ENCODE results near the gene WLS. TPM values are rescaled to one million over a fixed set of nuclear protein-coding genes. Genes with fewer than 3 reads are reported as not detected.
"Not testable (repeated sequence)": the region's sequence is repeated elsewhere in the genome, so short reads cannot be mapped to it uniquely, and the experiment has no call there.

Gene WLS
- total and polyA plus RNA-seq, 3 experiments from 2014 or later, result not detected

DNA sequence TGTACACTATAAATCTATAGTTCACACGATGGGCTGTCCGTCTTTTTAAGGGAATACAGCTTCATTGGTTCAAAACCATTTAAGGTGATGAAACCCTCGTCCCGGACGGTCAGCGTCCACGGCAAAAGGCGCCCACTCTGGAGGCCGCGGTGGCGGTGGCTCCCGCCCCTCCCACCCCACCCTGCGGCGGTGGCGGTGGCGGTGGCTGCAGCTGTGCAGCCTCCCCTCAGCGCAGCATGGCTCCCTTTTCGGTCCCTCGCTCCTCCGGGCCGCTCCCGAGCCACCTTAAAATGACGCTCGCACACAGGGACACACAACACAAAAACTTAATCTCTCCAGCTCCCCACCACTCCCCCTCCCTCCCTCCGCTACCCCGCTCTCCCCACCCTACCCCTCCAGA lies 69.1 kb downstream of the WLS start:
- Histone ChIP-seq H3K4me1 (ENCODE audit: insufficient read depth, low read length) (no peaks in the 10 kb centered on the region), H3K9me3 (ENCODE audit: low read length) (no peaks in the 10 kb centered on the region), H3K4me3 (ENCODE audit: low read length) (no peak overlapping the region), H3K36me3 (ENCODE audit: insufficient read depth, low read length) (no peaks in the 10 kb centered on the region), H3K27ac (ENCODE audit: low read depth, low read length) (no peak overlapping the region), H3K27me3 (ENCODE audit: insufficient read depth, low read length, poor library complexity, severe bottlenecking) (no peaks in the 10 kb centered on the region)
- DNase-seq, result no peak
- Mint-ChIP-seq H3K27me3 (no peaks in the 10 kb centered on the region), H3K4me3 (no peak overlapping the region), H3K4me1 (no peaks in the 10 kb centered on the region), H3K9me3 (no peaks in the 10 kb centered on the region), H3K36me3 (no peaks in the 10 kb centered on the region), H3K27ac (no peak overlapping the region)
- POLR2A ChIA-PET, result no interaction called here
- CTCF ChIA-PET, result no interaction called here

DNA sequence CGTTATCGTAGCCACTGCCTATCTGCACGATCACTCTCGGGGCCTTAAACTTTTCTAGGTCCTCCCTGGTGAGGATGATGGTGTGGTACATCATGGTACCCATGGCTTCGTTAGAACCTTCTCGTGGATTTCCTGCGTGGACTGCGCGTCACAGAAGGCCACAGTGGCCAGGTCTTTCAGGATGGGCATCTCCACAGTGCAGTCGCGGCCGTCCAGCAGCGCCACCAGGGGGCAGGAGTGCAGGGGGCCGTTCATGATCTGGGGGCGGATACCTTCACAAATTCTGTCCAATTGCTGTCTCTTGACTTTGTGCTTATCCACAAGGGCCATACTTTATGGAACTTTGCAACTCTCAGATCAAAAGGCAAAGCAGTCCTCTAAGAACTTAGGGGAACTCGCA lies 69.6 kb downstream of the WLS start:
- POLR2A ChIA-PET, result no interaction called here
- H3K36me3 Mint-ChIP-seq, result no peaks in the 10 kb centered on the region

DNA sequence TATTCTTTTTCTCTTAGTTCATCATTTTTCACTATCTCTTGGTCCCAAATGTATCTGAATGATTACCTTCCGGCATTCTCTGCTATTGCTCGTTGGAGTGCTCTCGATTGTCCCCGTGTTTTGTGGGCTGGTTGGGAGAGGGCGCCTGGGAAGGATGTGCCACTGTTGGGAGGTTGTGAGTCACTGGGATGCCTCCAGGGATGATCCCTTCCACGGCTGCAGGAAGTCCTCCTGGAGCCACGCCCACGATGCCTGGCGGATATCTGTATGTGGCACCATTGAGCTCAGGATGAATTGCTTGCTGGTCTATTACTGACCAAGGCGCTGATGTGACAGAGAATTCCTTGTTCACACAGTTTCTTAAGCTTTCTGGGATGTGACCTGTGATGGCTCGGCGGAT lies 70.7 kb downstream of the WLS start:
- H3K36me3 ChIP-seq (ENCODE audit: insufficient read depth, low read length); H3K9me3 Mint-ChIP-seq; H3K27me3 ChIP-seq (ENCODE audit: insufficient read depth, low read length, poor library complexity, severe bottlenecking); H3K27ac Mint-ChIP-seq; H3K4me3 Mint-ChIP-seq; H3K27ac ChIP-seq (ENCODE audit: low read depth, low read length); H3K9me3 ChIP-seq (ENCODE audit: low read length); DNase-seq; H3K4me3 ChIP-seq (ENCODE audit: low read length); CTCF ChIA-PET; POLR2A ChIA-PET; H3K36me3 Mint-ChIP-seq; H3K4me1 Mint-ChIP-seq; H3K4me1 ChIP-seq (ENCODE audit: insufficient read depth, low read length); H3K27me3 Mint-ChIP-seq: not testable (repeated sequence)

More for the DNA sequence above, 69.6 kb downstream of the WLS start:
- Histone ChIP-seq H3K36me3 (ENCODE audit: insufficient read depth, low read length) (no peaks in the 10 kb centered on the region), H3K27me3 (ENCODE audit: insufficient read depth, low read length, poor library complexity, severe bottlenecking) (no peaks in the 10 kb centered on the region), H3K27ac (ENCODE audit: low read depth, low read length) (no peak overlapping the region), H3K4me3 (ENCODE audit: low read length) (no peak overlapping the region), H3K4me1 (ENCODE audit: insufficient read depth, low read length) (no peaks in the 10 kb centered on the region), H3K9me3 (ENCODE audit: low read length) (no peaks in the 10 kb centered on the region)
- Mint-ChIP-seq H3K4me1 (no peaks in the 10 kb centered on the region), H3K27me3 (no peaks in the 10 kb centered on the region), H3K9me3 (no peaks in the 10 kb centered on the region), H3K4me3 (no peak overlapping the region), H3K27ac (no peak overlapping the region)
- CTCF ChIA-PET, result no interaction called here
- no peak for DNase-seq

- H3K27ac Mint-ChIP-seq, result not testable (repeated sequence)
Observed at GRCh38 chr1:68160935-68161334, 71.4 kb downstream of the WLS start.

DNA sequence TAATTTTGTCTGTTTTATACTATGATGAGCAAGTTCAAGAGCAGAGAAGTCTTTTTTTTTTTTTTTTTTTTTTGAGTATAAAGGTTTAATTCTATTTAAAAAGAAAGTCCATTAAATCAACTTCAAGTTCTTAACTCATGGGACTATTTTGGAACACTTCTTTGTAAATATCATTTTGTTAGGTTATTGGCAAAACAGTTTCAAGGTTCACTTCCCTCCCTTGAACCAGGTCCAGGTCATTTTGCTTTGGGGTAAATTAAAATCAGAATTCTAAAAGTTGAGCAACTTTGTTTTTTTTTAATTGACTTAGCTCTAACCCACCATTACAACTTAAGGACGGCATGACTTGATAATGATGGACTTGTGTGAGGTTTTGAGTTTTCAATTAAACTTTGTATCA lies 72.3 kb downstream of the WLS start:
- no peak overlapping the region for H3K27ac Mint-ChIP-seq
- H3K4me1 ChIP-seq (ENCODE audit: insufficient read depth, low read length), result no peaks in the 10 kb centered on the region
- H3K27ac ChIP-seq (ENCODE audit: low read depth, low read length), result no peak overlapping the region
- H3K4me3 ChIP-seq (ENCODE audit: low read length), result no peak overlapping the region
- no peaks in the 10 kb centered on the region for H3K4me1 Mint-ChIP-seq
- H3K9me3 Mint-ChIP-seq, result peaks cover 0 to 3% (median 0%) of the 10 kb centered on the region in 5 donors
- no peak overlapping the region for H3K4me3 Mint-ChIP-seq
- ChIA-PET POLR2A (no interaction called here), CTCF (no interaction called here)
- no peaks in the 10 kb centered on the region for H3K36me3 Mint-ChIP-seq
- H3K9me3 ChIP-seq (ENCODE audit: low read length), result no peaks in the 10 kb centered on the region
- H3K27me3 ChIP-seq (ENCODE audit: insufficient read depth, low read length, poor library complexity, severe bottlenecking), result no peaks in the 10 kb centered on the region
- no peaks in the 10 kb centered on the region for H3K36me3 ChIP-seq (ENCODE audit: insufficient read depth, low read length)
- no peaks in the 10 kb centered on the region for H3K27me3 Mint-ChIP-seq
- no peak for DNase-seq

More at GRCh38 chr1:68160935-68161334, 71.4 kb downstream of the WLS start:
- H3K4me3 ChIP-seq (ENCODE audit: low read length); H3K4me3 Mint-ChIP-seq; H3K27ac ChIP-seq (ENCODE audit: low read depth, low read length); POLR2A ChIA-PET; H3K27me3 Mint-ChIP-seq; H3K27me3 ChIP-seq (ENCODE audit: insufficient read depth, low read length, poor library complexity, severe bottlenecking); H3K9me3 ChIP-seq (ENCODE audit: low read length); H3K36me3 Mint-ChIP-seq; H3K9me3 Mint-ChIP-seq; CTCF ChIA-PET; DNase-seq; H3K4me1 ChIP-seq (ENCODE audit: insufficient read depth, low read length); H3K4me1 Mint-ChIP-seq; H3K36me3 ChIP-seq (ENCODE audit: insufficient read depth, low read length): not testable (repeated sequence)

GRCh38 chr1:68158837-68159236 lies 73.5 kb downstream of the WLS start:
- POLR2A ChIA-PET, result no interaction called here
- CTCF ChIA-PET, result no interaction called here

GRCh38 chr1:68157416-68157815 lies 74.9 kb downstream of the WLS start:
- Mint-ChIP-seq H3K4me1 (no peaks in the 10 kb centered on the region), H3K27me3 (no peaks in the 10 kb centered on the region), H3K9me3 (peaks cover 0 to 3% (median 0%) of the 10 kb centered on the region in 5 donors), H3K36me3 (no peaks in the 10 kb centered on the region), H3K27ac (no peak overlapping the region), H3K4me3 (no peak overlapping the region)
- Histone ChIP-seq H3K9me3 (ENCODE audit: low read length) (no peaks in the 10 kb centered on the region), H3K27ac (ENCODE audit: low read depth, low read length) (no peak overlapping the region), H3K4me1 (ENCODE audit: insufficient read depth, low read length) (no peaks in the 10 kb centered on the region), H3K36me3 (ENCODE audit: insufficient read depth, low read length) (no peaks in the 10 kb centered on the region), H3K27me3 (ENCODE audit: insufficient read depth, low read length, poor library complexity, severe bottlenecking) (no peaks in the 10 kb centered on the region), H3K4me3 (ENCODE audit: low read length) (no peak overlapping the region)
- DNase-seq, result no peak
- CTCF ChIA-PET, result no interaction called here
- POLR2A ChIA-PET, result no interaction called here

More at GRCh38 chr1:68158837-68159236, 73.5 kb downstream of the WLS start:
- no peaks in the 10 kb centered on the region for H3K4me1 Mint-ChIP-seq
- H3K4me3 ChIP-seq (ENCODE audit: low read length), result no peak overlapping the region
- no peaks in the 10 kb centered on the region for H3K9me3 ChIP-seq (ENCODE audit: low read length)
- H3K36me3 Mint-ChIP-seq, result no peaks in the 10 kb centered on the region
- no peak overlapping the region for H3K27ac Mint-ChIP-seq
- DNase-seq, result no peak
- H3K36me3 ChIP-seq (ENCODE audit: insufficient read depth, low read length), result no peaks in the 10 kb centered on the region
- H3K9me3 Mint-ChIP-seq, result peaks cover 0 to 3% (median 0%) of the 10 kb centered on the region in 5 donors
- no peak overlapping the region for H3K4me3 Mint-ChIP-seq
- no peak overlapping the region for H3K27ac ChIP-seq (ENCODE audit: low read depth, low read length)
- H3K27me3 ChIP-seq (ENCODE audit: insufficient read depth, low read length, poor library complexity, severe bottlenecking), result no peaks in the 10 kb centered on the region
- H3K27me3 Mint-ChIP-seq, result no peaks in the 10 kb centered on the region
- H3K4me1 ChIP-seq (ENCODE audit: insufficient read depth, low read length), result no peaks in the 10 kb centered on the region

- no peaks in the 10 kb centered on the region for H3K36me3 Mint-ChIP-seq
Observed at GRCh38 chr1:68151690-68152089, 80.6 kb downstream of the WLS start.

DNA sequence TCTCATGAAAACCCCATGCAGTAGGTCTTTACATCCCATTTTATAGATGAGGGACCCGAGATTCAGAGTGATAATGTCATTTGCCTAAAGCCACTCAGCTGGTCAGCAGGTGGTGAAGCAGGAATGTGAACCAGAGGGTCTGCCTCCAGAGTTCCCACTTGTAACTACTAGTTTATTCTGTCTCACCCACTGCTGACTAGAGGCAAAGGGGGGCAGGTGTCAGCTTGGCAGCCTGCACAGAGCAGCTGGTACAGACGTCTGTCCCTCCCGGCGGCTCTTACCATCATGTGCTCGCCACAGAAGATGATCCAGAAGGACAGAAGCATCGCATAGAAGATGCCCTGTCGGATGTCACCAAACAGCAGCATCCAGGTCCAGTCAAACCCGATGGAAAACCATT lies 82.4 kb downstream of the WLS start:
- H3K36me3 Mint-ChIP-seq, result no peaks in the 10 kb centered on the region
- H3K4me1 ChIP-seq (ENCODE audit: insufficient read depth, low read length), result no peaks in the 10 kb centered on the region

More at GRCh38 chr1:68151690-68152089, 80.6 kb downstream of the WLS start:
- no peaks in the 10 kb centered on the region for H3K27me3 ChIP-seq (ENCODE audit: insufficient read depth, low read length, poor library complexity, severe bottlenecking)
- H3K4me3 Mint-ChIP-seq, result no peak overlapping the region
- no peaks in the 10 kb centered on the region for H3K27me3 Mint-ChIP-seq
- no peaks in the 10 kb centered on the region for H3K9me3 ChIP-seq (ENCODE audit: low read length)
- CTCF ChIA-PET, result no interaction called here
- DNase-seq, result no peak
- H3K4me1 Mint-ChIP-seq, result no peaks in the 10 kb centered on the region
- H3K27ac ChIP-seq (ENCODE audit: low read depth, low read length), result no peak overlapping the region
- POLR2A ChIA-PET, result no interaction called here
- H3K36me3 ChIP-seq (ENCODE audit: insufficient read depth, low read length), result no peaks in the 10 kb centered on the region
- no peak overlapping the region for H3K27ac Mint-ChIP-seq
- no peaks in the 10 kb centered on the region for H3K4me1 ChIP-seq (ENCODE audit: insufficient read depth, low read length)
- no peak overlapping the region for H3K4me3 ChIP-seq (ENCODE audit: low read length)
- peaks cover 0 to 3% (median 0%) of the 10 kb centered on the region in 5 donors for H3K9me3 Mint-ChIP-seq

More for the DNA sequence above, 82.4 kb downstream of the WLS start:
- Histone ChIP-seq H3K27me3 (ENCODE audit: insufficient read depth, low read length, poor library complexity, severe bottlenecking) (no peaks in the 10 kb centered on the region), H3K9me3 (ENCODE audit: low read length) (no peaks in the 10 kb centered on the region), H3K4me3 (ENCODE audit: low read length) (no peak overlapping the region), H3K27ac (ENCODE audit: low read depth, low read length) (no peak overlapping the region), H3K36me3 (ENCODE audit: insufficient read depth, low read length) (no peaks in the 10 kb centered on the region)
- DNase-seq, result no peak
- POLR2A ChIA-PET, result no interaction called here
- Mint-ChIP-seq H3K9me3 (peaks cover 0 to 2% (median 0%) of the 10 kb centered on the region in 5 donors), H3K4me3 (no peak overlapping the region), H3K27me3 (peaks cover 0 to 4% of the 10 kb centered on the region in 2 donors), H3K4me1 (no peaks in the 10 kb centered on the region), H3K27ac (no peak overlapping the region)
- CTCF ChIA-PET, result interaction anchor here (1.4 kb wide), 1 partner anchor 12 kb away, joined by 3 read pairs; no protein-coding TSS in a partner anchor
